IPS DF 4.7 (cell line): ENCODE results near the gene HOXB3.

Experiments
- DNase-seq: peaks from one replicate; pipeline ENCODE4 v3.0.0-alpha.2; 2013; ENCODE audit warnings: low spot score; ENCODE audit errors: extremely low read depth

HOXB3 gene

DNA sequence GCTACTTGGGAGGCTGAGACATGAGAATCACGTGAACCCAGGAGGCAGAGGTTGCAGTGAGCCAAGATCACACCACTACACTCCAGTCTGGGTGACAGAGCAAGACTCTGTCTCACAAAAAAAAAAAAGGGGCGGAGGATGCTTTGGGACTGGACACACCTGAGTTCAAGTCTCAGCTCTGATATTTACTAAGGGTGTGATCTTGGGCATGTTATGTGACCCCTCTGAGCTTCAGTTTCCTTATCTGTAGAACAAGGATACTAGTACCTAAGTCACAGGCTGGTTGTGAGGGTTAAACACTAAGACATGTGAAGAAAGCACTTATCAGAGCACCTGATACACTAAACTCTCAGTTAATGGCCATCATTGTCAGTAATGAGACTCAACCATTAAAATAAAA lies 85.1 kb downstream of the HOXB3 start:
- no peak for DNase-seq

DNA sequence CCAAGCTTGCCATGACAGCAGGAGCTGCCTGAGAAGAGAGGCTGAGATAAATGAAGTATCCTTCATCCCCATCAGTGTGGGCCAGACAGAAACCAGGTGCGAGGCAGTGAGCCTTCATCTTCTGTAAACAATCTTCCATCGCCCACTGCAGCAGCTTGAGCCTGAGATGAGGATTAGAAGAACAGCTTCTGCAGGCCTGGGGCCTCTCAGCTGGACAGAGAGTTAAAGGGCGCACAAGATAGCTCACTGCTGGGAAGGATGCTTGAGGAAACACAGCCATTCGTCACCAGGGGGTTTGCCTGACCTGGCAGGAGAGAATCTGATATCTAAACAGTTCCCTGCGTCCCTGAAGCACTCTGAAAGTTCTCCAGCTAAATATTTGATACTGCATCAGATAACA lies 86.3 kb downstream of the HOXB3 start:
- no peak for DNase-seq

DNA sequence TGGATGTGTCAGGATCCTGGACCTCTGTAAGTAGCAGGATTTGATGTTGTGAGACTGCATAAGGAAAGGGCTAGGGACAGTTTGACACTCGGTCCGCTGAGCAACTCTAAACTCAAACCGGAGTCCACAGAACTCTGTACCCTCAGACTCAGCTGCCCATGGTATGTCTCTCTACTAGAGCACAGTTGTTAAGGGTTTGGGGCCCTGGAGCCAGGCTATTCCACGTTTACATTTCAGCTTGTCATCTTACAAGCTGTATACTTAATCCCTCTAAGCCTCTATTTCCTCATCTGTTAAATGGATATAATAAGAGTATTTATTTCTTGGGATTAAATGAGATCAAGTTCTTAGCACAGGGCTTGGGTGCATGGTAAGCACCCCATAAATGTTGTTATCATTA lies 87.1 kb downstream of the HOXB3 start:
- DNase-seq: no peak

DNA sequence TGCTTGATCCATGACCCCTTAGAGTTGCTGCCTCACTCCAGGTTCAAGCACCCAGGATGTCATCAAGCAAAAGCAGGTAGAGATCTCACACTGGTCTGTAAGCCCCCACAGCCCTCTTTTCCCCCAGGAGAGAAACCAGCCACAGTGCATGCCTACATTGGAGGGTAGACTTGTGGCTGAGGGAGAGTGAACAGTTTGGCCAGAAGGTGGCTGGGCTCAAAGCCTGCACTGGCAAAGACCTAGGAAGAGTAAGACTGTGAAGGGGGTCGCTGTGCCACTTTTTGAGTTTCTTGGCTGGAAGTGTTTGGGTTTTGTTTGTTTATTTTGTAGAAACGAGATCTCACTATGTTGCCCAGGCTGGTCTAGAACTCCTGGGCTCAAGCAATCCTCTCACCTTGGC lies 87.7 kb downstream of the HOXB3 start:
- DNase-seq: no peak

DNA sequence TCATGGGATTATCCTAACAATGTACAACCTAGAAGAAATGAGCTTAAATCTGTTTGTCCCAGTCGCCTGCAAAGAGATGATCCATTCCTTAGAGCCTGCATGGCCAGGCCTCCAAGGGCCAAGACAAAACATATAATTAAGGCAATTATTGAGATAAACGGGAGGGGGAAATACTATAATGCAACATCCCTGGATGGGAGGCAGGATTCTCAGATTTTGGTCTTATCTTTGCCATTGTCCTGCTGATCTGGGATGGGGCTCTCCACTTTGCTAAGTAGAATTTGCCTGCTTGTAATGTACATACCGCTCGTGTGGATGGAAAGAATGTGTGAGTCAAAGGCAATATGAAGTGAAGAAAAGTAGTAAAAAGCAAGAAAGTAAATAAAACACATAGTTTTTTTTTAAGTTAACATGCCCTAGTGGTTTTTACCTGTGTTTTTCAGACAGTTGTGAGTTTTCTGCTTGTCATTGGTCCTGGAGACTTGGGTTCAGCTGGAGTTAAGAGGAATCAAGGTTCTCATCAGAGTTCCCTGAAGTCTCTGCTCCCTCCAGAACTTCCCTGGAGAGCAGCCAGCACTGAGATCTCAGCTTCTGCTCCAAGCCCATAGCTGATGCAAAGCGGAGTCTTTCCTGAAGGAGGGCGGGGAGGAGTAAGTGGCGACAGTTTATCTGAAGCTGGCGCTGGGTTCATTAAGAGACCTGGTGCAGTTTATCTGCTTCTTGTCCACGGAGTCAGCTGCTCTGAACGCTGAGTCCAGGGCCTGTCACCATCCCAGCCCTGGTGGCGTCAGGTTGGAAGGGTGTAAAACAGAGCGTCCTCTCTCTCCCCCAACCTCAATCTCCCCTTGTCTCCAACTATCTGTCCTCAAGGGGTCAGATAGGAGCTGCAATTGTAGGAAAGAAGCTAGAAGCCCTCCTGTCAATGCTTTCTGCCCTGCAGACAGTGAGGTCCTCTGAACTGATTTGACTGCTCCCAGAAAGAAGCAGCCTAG lies 89.3 kb downstream of the HOXB3 start:
- no peak for DNase-seq

DNA sequence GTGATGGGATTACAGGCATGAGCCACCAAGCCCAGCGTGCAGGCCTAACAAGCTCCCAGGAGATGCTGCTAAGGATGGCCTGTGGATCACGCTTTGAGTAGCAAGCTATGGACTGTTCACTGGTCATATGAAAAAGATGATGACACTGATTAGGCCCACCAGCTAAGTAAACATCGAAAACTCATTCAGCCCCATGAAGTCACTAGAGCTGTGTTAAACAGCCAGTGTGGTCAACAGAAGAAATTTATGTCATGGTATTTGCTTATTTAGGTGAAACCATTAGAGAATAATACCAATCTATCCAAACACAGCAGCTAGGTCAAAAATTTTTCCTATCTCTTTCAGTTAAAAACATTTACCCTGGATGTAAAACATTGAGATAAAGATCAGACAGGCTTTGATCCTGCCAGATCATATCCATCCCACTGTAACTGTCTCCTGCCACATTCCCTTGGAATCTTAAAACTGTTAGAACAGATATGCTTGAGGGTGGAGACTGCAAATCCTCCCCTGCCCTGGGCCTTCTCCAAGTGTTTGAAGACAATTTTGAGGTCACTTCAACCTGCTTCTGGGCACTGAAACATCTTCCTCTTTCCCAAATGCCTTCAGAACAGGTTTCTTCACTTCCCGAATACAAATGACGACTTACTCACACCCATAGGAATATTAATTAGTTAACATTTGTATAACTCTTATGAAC lies 90.2 kb downstream of the HOXB3 start:
- no peak for DNase-seq

DNA sequence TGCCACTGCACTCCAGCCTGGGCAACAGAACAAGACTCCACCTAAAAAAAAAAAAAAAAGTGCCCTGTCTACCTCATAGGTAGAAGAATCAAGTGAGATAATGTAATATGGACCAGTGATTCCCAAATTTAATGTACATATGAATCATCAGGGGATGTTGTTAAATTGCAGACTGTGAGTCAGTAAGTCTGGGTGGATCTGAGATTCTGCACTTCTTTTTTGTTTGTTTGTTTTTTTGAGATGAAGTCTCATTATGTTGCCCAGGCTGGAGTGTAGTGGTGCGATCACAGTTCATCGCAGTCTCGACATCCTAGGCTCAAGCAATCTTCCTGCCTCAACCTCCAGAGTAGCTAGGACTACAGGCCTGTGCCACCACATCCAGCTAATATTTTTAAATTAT lies 90.8 kb downstream of the HOXB3 start:
- DNase-seq: no peak
